ENCODE measurements around the gene GJC1. TPM values are rescaled to one million over a fixed set of nuclear protein-coding genes. Genes with fewer than 3 reads are reported as not detected.

Gene GJC1
- total and polyA plus RNA-seq, 2 donors (not counting 3 experiments of a cell fraction or from before 2014, with no cell fraction given), result 13.8 to 39.7 TPM

DNA sequence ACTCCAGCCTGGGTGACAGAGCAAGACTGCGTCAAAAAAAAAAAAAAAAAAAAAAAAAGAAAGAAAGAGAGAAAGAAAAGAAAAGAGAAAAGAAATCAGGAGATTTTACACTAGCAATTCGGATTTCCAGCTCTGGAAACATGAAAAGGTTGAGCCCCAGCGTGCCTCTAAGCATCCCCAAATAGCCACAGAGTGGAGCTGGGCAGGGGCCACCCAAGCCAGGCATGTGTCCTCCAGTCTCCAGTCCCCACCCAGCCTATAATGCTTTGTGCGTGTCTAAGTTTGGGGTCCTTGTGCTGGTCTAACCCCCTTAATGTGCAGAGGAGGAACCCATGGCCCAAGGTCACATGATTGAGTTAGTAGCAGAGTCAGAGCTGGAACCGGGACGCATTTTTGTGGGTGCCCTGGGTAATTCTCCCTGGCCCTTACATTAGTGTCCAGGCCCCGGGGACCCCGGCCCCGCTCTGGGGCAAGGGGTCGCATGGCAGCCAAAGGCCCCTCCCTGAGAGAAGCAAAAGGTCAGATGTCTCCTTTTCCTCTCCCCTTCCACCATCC is 51.4 kb downstream of the GJC1 start:
- Histone ChIP-seq H2AFZ (ENCODE audit: low read depth, low read length) (no peak overlapping the region), H3K9ac (replicated peaks; ENCODE audit: extremely low read depth, insufficient read depth, low read length) (no peak overlapping the region), H3K36me3 (ENCODE audit: control insufficient read depth in 2 of 2, extremely low read depth in 1 of 2, insufficient read depth in 2 of 2, low read length in 2 of 2) (no peaks in the 10 kb centered on the region), H3K27me3 (ENCODE audit: control insufficient read depth in 2 of 2, insufficient read depth in 2 of 2, low read length in 2 of 2) (no peaks in the 10 kb centered on the region), H3K9me3 (replicated peaks; ENCODE audit: control insufficient read depth, insufficient read depth, low read length) (no peaks in the 10 kb centered on the region), H3K4me1 (ENCODE audit: control insufficient read depth, extremely low read depth, insufficient read depth, low read length) (peaks cover 5% of the 10 kb centered on the region), H3K4me3 (replicated peaks in 1 of 3; ENCODE audit: insufficient read depth in 1 of 3, low read depth in 1 of 3, low read length in 3 of 3) (no peak overlapping the region), H3K27ac (ENCODE audit: insufficient read depth, low read depth, low read length) (no peak overlapping the region), H4K20me1 (replicated peaks; ENCODE audit: control insufficient read depth, extremely low read depth, insufficient read depth, low read length) (no peaks in the 10 kb centered on the region), H3K9me1 (replicated peaks; ENCODE audit: control insufficient read depth, extremely low read depth, insufficient read depth, low read length) (no peaks in the 10 kb centered on the region), H3K79me2 (ENCODE audit: control insufficient read depth, insufficient read depth, low read length) (no peaks in the 10 kb centered on the region), H3K4me2 (ENCODE audit: insufficient read depth, low read length) (no peak overlapping the region)
- dilution Hi-C loops (cut with MboI; ENCODE audit: extremely low pct_ligation_motif_present, low sequenced_read_pairs) (no loop called here), intact Hi-C loops (cut with micrococcal nuclease) (loop anchor here (1.0 kb wide), 3 partner anchors 51 to 355 kb away; no protein-coding TSS in a partner anchor)
- TF ChIP-seq EZH2 (IDR thresholded peaks at IDR 0.05; ENCODE audit: borderline replicate concordance, low read depth, low read length, severe bottlenecking) (no peak), POLR2AphosphoS5 (IDR thresholded peaks at IDR 0.05; ENCODE audit: insufficient read depth, low read depth, low read length) (no peak), GATA2 (IDR thresholded peaks at IDR 0.05; ENCODE audit: insufficient read depth, insufficient read length, low read depth, low read length) (no peak), POLR2A (IDR thresholded peaks at IDR 0.05; ENCODE audit: low read depth, low read length) (no peak), JUN (IDR thresholded peaks at IDR 0.05; ENCODE audit: borderline replicate concordance, insufficient read depth, insufficient read length, low read depth) (no peak), MYC (IDR thresholded peaks at IDR 0.05; ENCODE audit: low read depth, low read length) (no peak), FOS (IDR thresholded peaks at IDR 0.05; ENCODE audit: borderline replicate concordance, insufficient read depth, low read length) (no peak)
- TF ChIP-seq, protein P1, sequence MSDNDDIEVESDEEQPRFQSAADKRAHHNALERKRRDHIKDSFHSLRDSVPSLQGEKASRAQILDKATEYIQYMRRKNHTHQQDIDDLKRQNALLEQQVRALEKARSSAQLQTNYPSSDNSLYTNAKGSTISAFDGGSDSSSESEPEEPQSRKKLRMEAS (IDR thresholded peaks at IDR 0.05; ENCODE audit: insufficient read depth, insufficient read length), result no peak
- TF ChIP-seq, protein P2, sequence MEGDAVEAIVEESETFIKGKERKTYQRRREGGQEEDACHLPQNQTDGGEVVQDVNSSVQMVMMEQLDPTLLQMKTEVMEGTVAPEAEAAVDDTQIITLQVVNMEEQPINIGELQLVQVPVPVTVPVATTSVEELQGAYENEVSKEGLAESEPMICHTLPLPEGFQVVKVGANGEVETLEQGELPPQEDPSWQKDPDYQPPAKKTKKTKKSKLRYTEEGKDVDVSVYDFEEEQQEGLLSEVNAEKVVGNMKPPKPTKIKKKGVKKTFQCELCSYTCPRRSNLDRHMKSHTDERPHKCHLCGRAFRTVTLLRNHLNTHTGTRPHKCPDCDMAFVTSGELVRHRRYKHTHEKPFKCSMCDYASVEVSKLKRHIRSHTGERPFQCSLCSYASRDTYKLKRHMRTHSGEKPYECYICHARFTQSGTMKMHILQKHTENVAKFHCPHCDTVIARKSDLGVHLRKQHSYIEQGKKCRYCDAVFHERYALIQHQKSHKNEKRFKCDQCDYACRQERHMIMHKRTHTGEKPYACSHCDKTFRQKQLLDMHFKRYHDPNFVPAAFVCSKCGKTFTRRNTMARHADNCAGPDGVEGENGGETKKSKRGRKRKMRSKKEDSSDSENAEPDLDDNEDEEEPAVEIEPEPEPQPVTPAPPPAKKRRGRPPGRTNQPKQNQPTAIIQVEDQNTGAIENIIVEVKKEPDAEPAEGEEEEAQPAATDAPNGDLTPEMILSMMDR (IDR thresholded peaks at IDR 0.05; ENCODE audit: extremely low read depth in 1 of 2, insufficient read depth in 1 of 2, low read depth in 1 of 2, low read length in 2 of 2), result no peak
- POLR2A ChIA-PET, result no interaction called here
- CTCF ChIA-PET, result interaction anchor here (0.7 to 15.3 kb wide), 28 partner anchors 7 to 357 kb away, joined by 3 to 368 read pairs (median 12); partner anchors contain the start of genes ACBD4, GJC1, HIGD1B and PLCD3
- no TSS peak for BruUV-seq (replicated peaks)
- no peak for FAIRE-seq
- no peak for DNase-seq (ENCODE audit: low read depth, low spot score)
